ENCODE data around the gene HDGFL2. TPM values are rescaled to one million over a fixed set of nuclear protein-coding genes. Genes with fewer than 3 reads are reported as not detected.

The HDGFL2 gene
- total RNA-seq, 1 experiment from 2014 or later: 75.2 TPM

GRCh38 chr19:4498694-4499093 lies 26.6 kb downstream of the HDGFL2 start:
- ChIA-PET POLR2A (no interaction called here), CTCF (no interaction called here), RAD21 (ENCODE audit: low non-redundant PET in 1 of 2, low total read pairs in 2 of 2, uncharacterized antibody in 2 of 2, unreplicated experiment in 2 of 2) (no interaction called here)
- Histone ChIP-seq H4K20me1 (ENCODE audit: insufficient read depth) (no peaks in the 10 kb centered on the region), H3K9me3 (ENCODE audit: control insufficient read depth in 1 of 2, insufficient read depth in 1 of 2, low read depth in 1 of 2, low read length in 2 of 2) (no peaks in the 10 kb centered on the region), H3K4me2 (ENCODE audit: low read length) (no peak overlapping the region), H3K36me3 (ENCODE audit: control insufficient read depth in 1 of 2, insufficient read depth in 2 of 2, low read length in 2 of 2) (peaks cover 0 to 15% of the 10 kb centered on the region in 2 experiments; a peak in 2 of 4 replicates), H2AFZ (ENCODE audit: low read depth, low read length, poor library complexity, severe bottlenecking) (no peak overlapping the region), H3K4me1 (ENCODE audit: control insufficient read depth in 1 of 2, insufficient read depth in 2 of 2, low read length in 2 of 2) (peaks cover 0 to 3% of the 10 kb centered on the region in 2 experiments; a peak in 2 of 4 replicates), H3K9ac (ENCODE audit: low read length) (no peak overlapping the region), H3K79me2 (ENCODE audit: insufficient read depth, low read length) (no peaks in the 10 kb centered on the region), H3K4me3 (replicated peaks in 1 of 2; ENCODE audit: low read depth in 1 of 2, low read length in 2 of 2) (no peak overlapping the region), H3K27me3 (ENCODE audit: insufficient read depth, low read length) (no peaks in the 10 kb centered on the region), H3K27ac (ENCODE audit: low read depth, low read length) (no peak overlapping the region), H3K9me2 (ENCODE audit: insufficient read depth) (no peaks in the 10 kb centered on the region)
- TF ChIP-seq ZNF274 (IDR thresholded peaks at IDR 0.05; ENCODE audit: low read depth, low read length): no peak
- TF ChIP-seq YY1 (IDR thresholded peaks at IDR 0.05; ENCODE audit: extremely low read depth, insufficient replicate concordance, low read depth, low read length): no peak
- TF ChIP-seq SIN3A (IDR thresholded peaks at IDR 0.05; ENCODE audit: low read depth): no peak
- no peak for TF ChIP-seq TCF7L2 (IDR thresholded peaks at IDR 0.05; ENCODE audit: borderline replicate concordance, extremely low read depth, insufficient read depth, insufficient read length)
- TF ChIP-seq RAD21 (IDR thresholded peaks at IDR 0.05; ENCODE audit: low read depth): no peak
- no peak for TF ChIP-seq JUND (IDR thresholded peaks at IDR 0.05)
- TF ChIP-seq MAX (IDR thresholded peaks at IDR 0.05): no peak
- TF ChIP-seq EZH2 (IDR thresholded peaks at IDR 0.05): no peak
- no peak for TF ChIP-seq POLR2A (IDR thresholded peaks at IDR 0.05; ENCODE audit: borderline replicate concordance, extremely low read depth, insufficient read depth, insufficient read length)
- TF ChIP-seq ZBTB33 (IDR thresholded peaks at IDR 0.05; ENCODE audit: extremely low read depth, insufficient replicate concordance, low read length): no peak
- no peak for TF ChIP-seq CTCF (IDR thresholded peaks at IDR 0.05 in 2 of 3, conservative IDR thresholded peaks at IDR 0.05 in 1 of 3; ENCODE audit: borderline replicate concordance in 1 of 3, insufficient read depth in 1 of 3, low read depth in 2 of 3, low read length in 2 of 3)
- intact Hi-C loops (cut with micrococcal nuclease): no loop called here
- no peak for DNase-seq (ENCODE audit: low read depth, low spot score)
- no peak for ATAC-seq
- BruUV-seq (replicated peaks): no TSS peak
